Coronary artery (tissue), 2 donors: ENCODE results near the gene KANSL2.
A peak's percentile ranks its signal among the peaks of the same experiment; 100 is the strongest.
"Not testable (repeated sequence)": the region's sequence is repeated elsewhere in the genome, so short reads cannot be mapped to it uniquely, and the experiment has no call there.

ENCODE experiments used
- DNase-seq: peaks from one replicate; pipeline ENCODE4 v3.0.0-alpha.2; 2017; ENCODE audit warnings: low spot score
- H3K27ac ChIP-seq, 2 donors: fragments of 200-600 bp; sonication (generic); one replicate each; pipeline ENCODE4 v1.5.1; 2016 to 2019
- H3K4me3 ChIP-seq: fragments of 200-600 bp; sonication (generic); 2 replicates; pipeline ENCODE4 v1.5.1; 2016; ENCODE audit warnings: mild to moderate bottlenecking, moderate library complexity
- CTCF ChIP-seq: fragments of 200-600 bp; sonication (generic); IDR thresholded peaks from one replicate; pipeline ENCODE4 v1.5.1; 2019; ENCODE audit warnings: antibody characterized with exemption

KANSL2 gene

GRCh38 chr12:48681399-48681709, 684 bp downstream of the KANSL2 start:
- TF ChIP-seq CTCF: no peak
- H3K4me3 ChIP-seq: peak overlapping the region; percentile 88
- no peak for DNase-seq
- H3K27ac ChIP-seq: peak overlapping the region; percentile 79 to 91

GRCh38 chr12:48680861-48681260, 1.2 kb downstream of the KANSL2 start:
- DNase-seq: no peak
- no peak for TF ChIP-seq CTCF
- H3K27ac ChIP-seq: no peak overlapping the region

GRCh38 chr12:48678551-48679185, 3.4 kb downstream of the KANSL2 start:
- no peak overlapping the region for H3K4me3 ChIP-seq
- no peak overlapping the region for H3K27ac ChIP-seq
- DNase-seq: no peak
- TF ChIP-seq CTCF: no peak

More at GRCh38 chr12:48680861-48681260, 1.2 kb downstream of the KANSL2 start:
- H3K4me3 ChIP-seq: peak overlapping the region; percentile 88

GRCh38 chr12:48671231-48671856, 10.7 kb downstream of the KANSL2 start:
- no peak overlapping the region for H3K4me3 ChIP-seq
- DNase-seq: no peak
- H3K27ac ChIP-seq: no peak overlapping the region
- TF ChIP-seq CTCF: no peak

- no peak for TF ChIP-seq CTCF
- no peak overlapping the region for H3K4me3 ChIP-seq
- DNase-seq: no peak
- no peak overlapping the region for H3K27ac ChIP-seq
These were observed 13.0 kb downstream of the KANSL2 start for GRCh38 chr12:48668996-48669395.

GRCh38 chr12:48659863-48660262, 22.2 kb downstream of the KANSL2 start:
- Histone ChIP-seq H3K4me3 (no peak overlapping the region), H3K27ac (no peak overlapping the region)
- no peak for TF ChIP-seq CTCF
- DNase-seq: no peak

GRCh38 chr12:48651681-48652080, 30.4 kb downstream of the KANSL2 start:
- Histone ChIP-seq H3K4me3 (no peak overlapping the region), H3K27ac (no peak overlapping the region)
- TF ChIP-seq CTCF: no peak
- no peak for DNase-seq

GRCh38 chr12:48645354-48645753, 36.7 kb downstream of the KANSL2 start:
- not testable (repeated sequence) for H3K4me3 ChIP-seq, H3K27ac ChIP-seq, DNase-seq
